SH-SY5Y (cell line): Measurements from ENCODE around the gene SH3D19.

Source experiments
- GATA2 ChIP-seq: IDR thresholded peaks from 2 replicates; pipeline ENCODE4 v1.6.1; 2011; ENCODE audit warnings: mild to moderate bottlenecking, low read depth, low read length
- GATA3 ChIP-seq: IDR thresholded peaks from 2 replicates; pipeline ENCODE4 v1.6.1; 2011; ENCODE audit warnings: low read depth, mild to moderate bottlenecking, low read length, moderate library complexity

Gene SH3D19

DNA sequence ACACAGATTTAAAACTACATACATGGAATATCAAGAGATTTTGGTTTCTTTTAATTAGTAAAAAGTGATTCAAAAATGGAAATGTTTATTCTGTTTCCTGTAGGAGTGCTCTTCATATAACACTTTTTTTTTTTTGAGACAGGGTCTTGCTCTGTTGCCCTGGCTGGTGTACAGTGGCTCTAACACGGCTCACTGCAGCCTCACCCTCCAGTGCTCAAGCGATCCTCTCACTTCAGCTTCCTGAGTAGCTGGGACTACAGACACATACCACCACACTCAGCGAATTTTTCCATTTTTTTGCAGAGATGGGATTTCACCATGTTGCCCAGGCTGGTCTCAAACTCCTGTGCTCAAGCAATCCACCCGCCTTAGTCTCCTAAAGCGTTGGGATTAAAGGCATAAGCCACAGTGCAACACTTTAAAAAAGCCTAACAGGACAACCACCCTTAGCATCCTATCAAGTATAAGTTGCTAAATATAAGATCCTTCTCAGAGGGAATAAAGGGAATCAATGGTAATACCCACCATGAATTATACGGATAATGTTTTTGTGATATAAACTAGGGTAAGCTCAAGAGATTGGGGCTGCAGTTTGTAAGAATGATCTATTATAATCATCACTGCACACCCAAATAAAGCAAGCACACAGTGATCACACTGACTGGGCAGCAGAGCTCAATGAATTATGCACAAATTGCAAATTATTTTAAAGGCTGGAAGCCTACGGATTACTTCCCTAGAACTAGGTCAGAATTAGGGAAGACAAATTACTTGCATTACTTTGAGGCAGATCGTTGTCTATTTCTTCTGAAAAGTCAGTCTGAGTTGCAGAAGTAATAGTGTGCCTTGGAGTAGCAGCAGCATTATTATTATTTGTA lies 149.4 kb downstream of the SH3D19 start:
- no peak for TF ChIP-seq GATA3
- no peak for TF ChIP-seq GATA2

DNA sequence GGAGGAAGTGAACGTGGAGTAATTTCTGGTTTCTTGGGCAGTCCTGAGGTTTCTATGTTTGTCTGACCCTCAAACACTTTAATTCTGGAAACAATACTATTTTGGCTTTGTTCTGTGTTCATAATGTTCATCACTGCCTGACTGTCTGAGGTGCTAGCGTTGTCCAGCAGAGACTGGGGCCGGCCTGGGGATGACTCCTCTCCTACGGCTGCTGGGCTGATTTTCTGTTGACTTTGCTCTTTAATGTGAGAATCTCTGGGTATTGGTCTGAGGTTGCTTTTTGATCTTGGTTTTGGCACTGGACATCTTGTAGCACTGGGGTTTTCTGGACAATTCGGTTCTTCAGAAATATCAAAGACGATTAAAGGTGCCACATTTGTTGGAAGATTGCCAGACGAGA lies 150.2 kb downstream of the SH3D19 start:
- TF ChIP-seq GATA3 (no peak), GATA2 (no peak)

DNA sequence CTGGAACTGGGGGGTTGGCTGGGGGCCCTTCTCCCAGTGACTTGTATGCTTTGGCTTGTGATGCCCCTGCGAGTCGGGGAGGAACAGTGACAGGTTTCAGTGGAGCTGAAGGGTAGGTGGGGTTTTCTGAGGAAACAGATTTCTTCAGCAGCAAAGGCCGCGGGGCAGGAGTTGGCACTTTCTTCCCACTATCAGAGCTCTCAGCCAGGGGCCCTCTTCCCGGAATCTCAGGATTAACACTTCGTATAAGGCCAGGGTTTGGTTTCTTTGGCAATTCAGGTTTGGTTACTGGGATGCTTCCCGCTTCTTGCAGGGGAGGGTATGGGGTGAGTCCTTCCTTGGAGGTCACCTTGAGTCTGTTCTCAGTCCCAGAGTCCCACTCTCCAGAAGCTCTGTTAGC lies 150.6 kb downstream of the SH3D19 start:
- TF ChIP-seq GATA3 (no peak), GATA2 (no peak)

DNA sequence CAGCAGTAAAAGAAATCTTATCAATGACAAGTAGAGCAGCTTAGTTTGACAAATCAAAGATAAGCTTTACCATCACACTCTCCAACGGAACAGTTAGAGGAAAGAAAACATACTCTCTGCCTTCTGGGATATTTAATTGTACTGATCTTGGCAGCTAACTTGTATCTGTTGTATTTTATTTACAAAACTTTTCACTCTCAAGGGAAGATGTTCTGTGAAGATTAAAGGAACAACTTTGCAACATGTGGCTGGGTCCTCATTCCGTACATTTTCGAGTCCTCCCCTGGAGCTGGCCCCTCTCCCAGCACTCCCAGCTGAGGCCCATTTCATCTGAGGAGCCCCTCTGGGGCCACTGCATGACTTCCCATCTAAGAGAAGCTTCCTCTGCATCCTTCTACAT lies 151.5 kb downstream of the SH3D19 start:
- TF ChIP-seq GATA2 (no peak), GATA3 (no peak)

DNA sequence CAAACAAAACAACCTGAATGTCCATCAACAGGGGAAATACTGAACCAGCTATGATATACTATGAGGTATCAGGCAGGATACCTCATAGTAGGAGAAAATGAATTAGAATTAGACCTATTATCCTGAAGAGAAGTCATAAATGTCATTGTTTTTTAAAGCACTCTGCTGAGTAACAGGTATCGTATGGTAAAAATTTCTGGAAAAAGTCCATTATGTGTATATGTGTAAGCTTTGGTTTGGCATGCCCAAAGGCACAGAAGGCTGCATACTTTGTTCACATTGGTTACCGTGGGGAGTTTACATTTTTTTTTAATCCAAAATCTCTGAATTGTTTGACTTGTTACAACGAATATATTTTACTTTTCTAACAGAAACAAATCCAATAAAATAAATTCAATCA lies 155.5 kb downstream of the SH3D19 start:
- TF ChIP-seq GATA2 (no peak), GATA3 (no peak)

DNA sequence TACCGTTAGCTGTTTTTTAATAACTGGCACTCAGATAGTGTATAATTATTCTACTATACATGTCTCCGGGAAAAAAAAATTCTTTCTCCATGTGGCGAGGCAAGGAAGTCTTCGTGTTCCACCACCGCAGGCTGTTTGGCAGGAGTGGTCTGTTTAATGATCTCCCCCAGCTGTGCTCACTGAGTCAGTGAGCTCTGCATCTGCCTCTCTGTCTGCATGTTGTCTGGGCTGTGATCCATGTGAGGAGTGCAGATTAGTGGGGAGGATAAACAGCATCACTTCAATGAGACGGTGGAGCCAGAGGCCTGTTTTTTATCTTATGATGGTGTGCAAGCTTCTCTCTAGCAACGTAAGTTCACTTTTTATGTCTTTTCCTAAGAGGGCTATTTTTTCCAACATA lies 156.2 kb downstream of the SH3D19 start:
- TF ChIP-seq GATA3 (peak; percentile 61; the same call in 1 of the 2 replicates), GATA2 (peak; percentile 86)

DNA sequence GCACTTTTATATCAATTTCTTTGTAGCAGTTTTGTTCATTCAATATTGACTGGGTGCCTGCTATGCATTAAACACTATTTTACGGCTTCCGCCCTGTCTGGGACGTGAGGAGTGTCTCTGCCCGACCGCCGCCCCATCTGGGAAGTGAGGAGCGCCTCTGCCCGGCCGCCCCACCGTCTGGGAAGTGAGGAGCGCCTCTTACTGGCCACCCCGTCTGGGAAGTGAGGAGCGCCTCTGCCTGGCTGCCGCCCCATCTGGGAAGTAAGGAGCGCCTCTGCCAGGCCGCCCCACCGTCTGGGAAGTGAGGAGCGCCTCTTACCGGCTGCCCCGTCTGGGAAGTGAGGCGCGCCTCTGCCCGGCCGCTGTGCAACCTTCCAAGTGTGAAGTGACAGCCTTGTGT lies 157.8 kb downstream of the SH3D19 start:
- no peak for TF ChIP-seq GATA3
- no peak for TF ChIP-seq GATA2

DNA sequence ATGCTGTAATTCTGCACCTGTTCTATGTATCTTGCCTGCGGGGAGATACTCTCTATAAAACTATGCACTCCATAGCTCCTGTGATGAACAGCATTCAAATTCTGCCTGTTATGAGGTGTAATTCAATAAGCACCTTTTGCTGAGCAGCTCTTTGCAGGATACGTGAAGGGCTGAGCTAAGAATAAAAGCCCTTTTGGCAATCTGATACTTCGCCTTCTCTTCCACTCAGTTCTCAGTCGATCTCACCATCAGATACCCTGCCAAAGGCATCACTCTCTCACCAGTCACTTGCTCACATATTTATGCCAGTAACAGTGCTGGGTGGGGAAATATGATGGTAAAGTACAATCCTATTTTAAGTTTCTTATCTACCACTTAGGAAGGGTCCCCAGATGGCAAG lies 158.8 kb downstream of the SH3D19 start:
- no peak for TF ChIP-seq GATA3
- TF ChIP-seq GATA2 = peak; percentile 16; the same call in 1 of the 2 replicates

DNA sequence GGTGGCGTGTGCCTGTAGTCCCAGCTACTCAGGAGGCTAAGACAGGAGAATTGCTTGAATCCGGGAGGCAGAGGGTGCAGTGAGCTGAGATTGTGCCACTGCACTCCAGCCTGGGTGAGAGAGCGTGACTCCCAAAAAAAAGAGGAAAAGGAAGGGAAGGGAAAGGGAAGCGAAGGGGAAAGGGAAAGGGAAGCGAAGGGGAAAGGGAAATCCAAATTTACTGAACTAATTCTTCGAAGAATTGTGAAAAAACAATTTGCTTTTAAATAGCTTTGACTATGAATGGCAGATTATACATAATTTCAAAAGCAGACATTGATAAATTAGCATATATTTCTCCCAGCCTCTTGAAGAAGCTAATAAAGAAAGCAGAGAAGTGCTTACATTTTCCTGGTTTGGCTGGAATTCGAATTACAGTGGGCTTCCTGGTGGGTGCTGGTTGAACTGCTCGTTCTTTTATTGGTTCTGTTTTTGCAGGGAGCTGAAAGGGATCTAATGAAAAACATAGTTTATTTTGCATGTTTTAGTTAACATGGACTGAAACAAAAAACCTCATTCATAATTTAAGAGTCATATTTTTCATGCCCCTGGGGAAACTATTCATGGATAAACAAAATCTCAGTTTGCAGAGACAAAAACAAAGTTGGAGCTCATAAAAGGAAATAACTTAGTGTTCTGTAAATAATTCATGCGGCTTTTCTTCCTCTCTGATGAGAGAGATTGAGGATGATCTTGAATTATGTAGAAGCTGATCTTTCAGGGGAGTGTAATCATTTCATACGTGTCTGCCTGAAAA lies 160.0 kb downstream of the SH3D19 start:
- TF ChIP-seq GATA3 (no peak), GATA2 (no peak)

DNA sequence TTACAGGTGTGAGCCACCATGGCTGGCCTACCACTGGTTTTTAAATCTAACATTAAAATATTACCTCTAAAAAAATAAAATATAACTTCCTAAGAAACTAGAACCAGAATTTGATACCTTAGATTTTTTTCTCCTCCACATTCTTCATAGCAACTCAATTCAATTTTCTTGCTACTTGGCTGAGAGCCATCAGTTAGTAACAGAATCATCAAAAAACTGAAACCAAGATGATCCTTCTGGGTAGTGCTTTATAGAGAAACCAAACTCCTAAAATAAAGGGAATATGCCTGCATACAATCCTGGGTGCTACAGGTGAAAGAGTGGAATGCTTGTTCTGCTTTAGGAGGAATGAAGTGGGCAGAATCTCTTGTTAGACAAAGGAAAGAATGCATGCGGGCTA lies 161.6 kb downstream of the SH3D19 start:
- TF ChIP-seq GATA2 (no peak), GATA3 (no peak)

DNA sequence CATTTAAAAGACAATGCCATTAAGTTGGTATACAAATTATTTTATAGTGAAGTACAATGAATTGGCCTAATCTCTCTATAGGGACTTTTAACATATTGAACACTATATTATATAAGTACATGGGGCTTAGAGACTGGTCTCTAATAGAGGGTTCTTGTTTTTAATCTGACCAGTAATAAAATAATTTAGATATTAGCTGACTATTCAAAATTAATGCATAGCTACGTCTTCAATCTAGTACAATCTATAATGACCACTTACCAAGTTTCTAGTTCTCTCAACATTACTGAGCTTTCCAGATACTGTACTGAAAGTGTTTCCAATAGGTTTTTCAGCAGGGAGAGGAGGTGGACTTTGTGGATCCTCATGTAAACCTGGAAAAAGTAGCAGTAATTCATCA lies 166.4 kb downstream of the SH3D19 start:
- TF ChIP-seq GATA3 = no peak
- TF ChIP-seq GATA2 = no peak

DNA sequence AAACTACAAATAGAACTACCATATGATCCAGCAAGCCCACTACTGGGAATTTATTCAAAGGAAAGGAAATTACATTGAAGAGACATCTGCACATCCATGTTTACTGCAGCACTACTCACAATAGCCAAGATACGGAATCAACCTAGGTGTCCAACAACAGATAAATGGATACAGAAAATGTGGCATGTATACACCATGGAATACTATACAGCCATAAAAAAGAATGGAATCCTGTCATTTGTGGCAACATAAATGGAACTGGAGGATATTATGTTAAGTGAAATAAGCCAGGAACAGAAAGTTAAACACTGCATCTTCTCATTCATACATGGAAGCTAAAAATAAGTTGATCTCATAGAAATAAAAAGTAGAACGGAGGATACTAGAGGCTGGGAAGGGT lies 167.9 kb downstream of the SH3D19 start:
- TF ChIP-seq GATA2 = no peak
- TF ChIP-seq GATA3 = no peak

DNA sequence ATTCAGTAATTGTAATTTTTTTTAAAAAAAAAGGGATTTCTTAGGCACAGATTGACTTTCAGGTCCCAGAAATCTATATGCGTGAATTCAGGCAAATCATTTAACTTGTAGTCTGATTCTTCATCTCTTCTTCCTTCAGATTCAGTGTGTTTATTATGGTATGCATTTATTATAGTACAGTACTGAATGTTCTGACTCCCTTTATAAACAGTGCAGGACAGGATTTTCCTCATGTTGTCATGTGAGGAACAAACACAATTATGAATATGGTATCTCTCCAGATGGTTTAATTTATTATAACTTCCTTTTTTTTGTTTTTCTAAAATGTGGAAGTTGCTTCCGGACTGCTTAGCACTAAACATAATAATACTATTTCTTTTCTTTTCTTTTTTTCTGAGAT lies 171.8 kb downstream of the SH3D19 start:
- TF ChIP-seq GATA3 (no peak), GATA2 (no peak)

DNA sequence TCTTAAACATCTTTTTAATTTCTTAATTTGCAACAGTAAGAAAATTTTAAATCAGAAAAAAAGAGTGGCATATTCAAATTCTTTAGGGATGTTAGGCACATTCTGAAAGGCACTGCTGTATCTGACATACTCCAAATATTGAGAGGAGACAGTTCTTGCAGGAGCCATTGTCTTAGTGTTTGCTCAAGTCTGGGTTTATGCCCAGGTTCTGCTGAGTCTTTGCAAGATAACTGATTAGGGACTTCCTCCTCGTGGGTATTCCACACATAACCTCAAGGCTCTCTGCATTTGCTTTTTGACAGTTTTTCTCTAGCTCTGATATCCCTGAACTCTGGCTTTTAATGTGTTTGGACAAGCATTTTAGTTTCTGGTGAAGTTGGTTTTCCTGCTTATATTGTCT lies 173.4 kb downstream of the SH3D19 start:
- TF ChIP-seq GATA3 (no peak), GATA2 (no peak)
